ENCODE measurements around the gene MRPL44. TPM values are rescaled to one million over a fixed set of nuclear protein-coding genes. Genes with fewer than 3 reads are reported as not detected.

Gene MRPL44
- total and polyA plus RNA-seq, 2 experiments from 2014 or later: 24.1 to 34.9 TPM

GRCh38 chr2:223994562-223995162, 37.4 kb downstream of the MRPL44 start:
- Histone ChIP-seq H3K79me2 (ENCODE audit: insufficient read depth) (peaks cover 82% of the 10 kb centered on the region), H4K20me1 (ENCODE audit: insufficient read depth) (no peaks in the 10 kb centered on the region), H3K27ac (peak overlapping the region; percentile 71), H3K9ac (no peak overlapping the region), H3K9me3 (ENCODE audit: low read depth) (no peaks in the 10 kb centered on the region), H3K27me3 (replicated peaks; ENCODE audit: insufficient read depth) (no peaks in the 10 kb centered on the region), H3K9me2 (ENCODE audit: insufficient read depth) (no peaks in the 10 kb centered on the region), H2AFZ (no peak overlapping the region), H3K4me1 (ENCODE audit: insufficient read depth) (peaks cover 27% of the 10 kb centered on the region; the same call in 1 of the 2 replicates), H3F3A (ENCODE audit: insufficient read depth) (peaks cover 98% of the 10 kb centered on the region), H3K4me2 (ENCODE audit: unreplicated experiment) (no peak overlapping the region), H3K4me3 (no peak overlapping the region), H3K36me3 (ENCODE audit: low read depth) (peaks cover 96% of the 10 kb centered on the region)
- DNase-seq: no peak
- 98 to 99% methylated on average over 4 of the region's 4 CpGs for WGBS, 2 experiments (ENCODE audit: low coverage in 1 of 2, low lambda C conversion rate in 2 of 2, missing lambda C conversion rate in 2 of 2)
- in situ Hi-C loops (cut with MboI): loop anchor here (10.0 kb wide), 1 partner anchor 290 kb away; no protein-coding TSS in a partner anchor
- TF ChIP-seq EZH2 (IDR thresholded peaks at IDR 0.05; ENCODE audit: insufficient read depth, poor library complexity, severe bottlenecking) (no peak), EZH2phosphoT487 (IDR thresholded peaks at IDR 0.05; ENCODE audit: insufficient read depth, low read depth) (no peak)

GRCh38 chr2:223995569-223995968, 38.3 kb downstream of the MRPL44 start:
- in situ Hi-C loops (cut with MboI): loop anchor here (10.0 kb wide), 1 partner anchor 289 kb away; no protein-coding TSS in a partner anchor
- H3K4me1 ChIP-seq (ENCODE audit: insufficient read depth): peaks cover 27% of the 10 kb centered on the region; the same call in 1 of the 2 replicates
- H3K9me2 ChIP-seq (ENCODE audit: insufficient read depth): no peaks in the 10 kb centered on the region
- WGBS, 2 experiments (ENCODE audit: low coverage in 1 of 2, low lambda C conversion rate in 2 of 2, missing lambda C conversion rate in 2 of 2): 81 to 84% methylated on average over 5 of the region's 5 CpGs
- peaks cover 97% of the 10 kb centered on the region for H3F3A ChIP-seq (ENCODE audit: insufficient read depth)
- H3K27ac ChIP-seq: peak overlapping the region; percentile 71
- TF ChIP-seq EZH2phosphoT487 (IDR thresholded peaks at IDR 0.05; ENCODE audit: insufficient read depth, low read depth) (no peak), EZH2 (IDR thresholded peaks at IDR 0.05; ENCODE audit: insufficient read depth, poor library complexity, severe bottlenecking) (no peak)
- no peak overlapping the region for H3K4me3 ChIP-seq
- H2AFZ ChIP-seq: no peak overlapping the region
- H3K79me2 ChIP-seq (ENCODE audit: insufficient read depth): peaks cover 82% of the 10 kb centered on the region
- H3K36me3 ChIP-seq (ENCODE audit: low read depth): peaks cover 98% of the 10 kb centered on the region
- H3K9me3 ChIP-seq (ENCODE audit: low read depth): no peaks in the 10 kb centered on the region
- DNase-seq: peak; percentile 72
- H3K4me2 ChIP-seq (ENCODE audit: unreplicated experiment): no peak overlapping the region
- H4K20me1 ChIP-seq (ENCODE audit: insufficient read depth): no peaks in the 10 kb centered on the region
- 0 out of 2 replicates have a peak overlapping the region, but pooled peaks have one; percentile 31 for H3K9ac ChIP-seq
- no peaks in the 10 kb centered on the region for H3K27me3 ChIP-seq (replicated peaks; ENCODE audit: insufficient read depth)

- peaks cover 98% of the 10 kb centered on the region for H3K36me3 ChIP-seq (ENCODE audit: low read depth)
- no peak overlapping the region for H3K9ac ChIP-seq
- no peaks in the 10 kb centered on the region for H3K27me3 ChIP-seq (replicated peaks; ENCODE audit: insufficient read depth)
- H3K4me1 ChIP-seq (ENCODE audit: insufficient read depth): peaks cover 27% of the 10 kb centered on the region; the same call in 1 of the 2 replicates
- no peak overlapping the region for H2AFZ ChIP-seq
- H3K9me2 ChIP-seq (ENCODE audit: insufficient read depth): no peaks in the 10 kb centered on the region
- H4K20me1 ChIP-seq (ENCODE audit: insufficient read depth): no peaks in the 10 kb centered on the region
- H3K9me3 ChIP-seq (ENCODE audit: low read depth): no peaks in the 10 kb centered on the region
- WGBS, 2 experiments (ENCODE audit: low coverage in 1 of 2, low lambda C conversion rate in 2 of 2, missing lambda C conversion rate in 2 of 2): 86% methylated on average over 6 of the region's 6 CpGs
- in situ Hi-C loops (cut with MboI): loop anchor here (10.0 kb wide), 1 partner anchor 288 kb away; no protein-coding TSS in a partner anchor
- no peak for DNase-seq
- no peak overlapping the region for H3K4me2 ChIP-seq (ENCODE audit: unreplicated experiment)
- no peak overlapping the region for H3K4me3 ChIP-seq
- peaks cover 91% of the 10 kb centered on the region for H3K79me2 ChIP-seq (ENCODE audit: insufficient read depth)
- H3K27ac ChIP-seq: peak overlapping the region; percentile 71
- no peak for TF ChIP-seq EZH2phosphoT487 (IDR thresholded peaks at IDR 0.05; ENCODE audit: insufficient read depth, low read depth)
- TF ChIP-seq EZH2 (IDR thresholded peaks at IDR 0.05; ENCODE audit: insufficient read depth, poor library complexity, severe bottlenecking): no peak
- H3F3A ChIP-seq (ENCODE audit: insufficient read depth): peaks cover 95% of the 10 kb centered on the region
Measured at GRCh38 chr2:223996391-223996790, 39.1 kb downstream of the MRPL44 start.

GRCh38 chr2:223997938-223998337, 40.7 kb downstream of the MRPL44 start:
- Histone ChIP-seq H3K79me2 (ENCODE audit: insufficient read depth) (peaks cover 97% of the 10 kb centered on the region), H3K27me3 (replicated peaks; ENCODE audit: insufficient read depth) (no peaks in the 10 kb centered on the region), H3F3A (ENCODE audit: insufficient read depth) (peaks cover 83% of the 10 kb centered on the region), H3K9me2 (ENCODE audit: insufficient read depth) (no peaks in the 10 kb centered on the region), H4K20me1 (ENCODE audit: insufficient read depth) (no peaks in the 10 kb centered on the region), H3K9me3 (ENCODE audit: low read depth) (no peaks in the 10 kb centered on the region), H2AFZ (no peak overlapping the region), H3K4me2 (ENCODE audit: unreplicated experiment) (no peak overlapping the region), H3K36me3 (ENCODE audit: low read depth) (peaks cover 85% of the 10 kb centered on the region), H3K9ac (no peak overlapping the region), H3K27ac (peak overlapping the region; percentile 71), H3K4me1 (ENCODE audit: insufficient read depth) (peaks cover 27% of the 10 kb centered on the region; the same call in 1 of the 2 replicates), H3K4me3 (no peak overlapping the region)
- DNase-seq: peak; percentile 27
- WGBS, 2 experiments (ENCODE audit: low coverage in 1 of 2, low lambda C conversion rate in 2 of 2, missing lambda C conversion rate in 2 of 2): 84% methylated on average over 5 of the region's 5 CpGs
- TF ChIP-seq EZH2phosphoT487 (IDR thresholded peaks at IDR 0.05; ENCODE audit: insufficient read depth, low read depth): no peak
- no peak for TF ChIP-seq EZH2 (IDR thresholded peaks at IDR 0.05; ENCODE audit: insufficient read depth, poor library complexity, severe bottlenecking)
- in situ Hi-C loops (cut with MboI): loop anchor here (10.0 kb wide), 1 partner anchor 287 kb away; no protein-coding TSS in a partner anchor
